Globus pallidus (tissue), 1 donor: ENCODE results near the gene RASAL3.
"Not testable (repeated sequence)": the region's sequence is repeated elsewhere in the genome, so short reads cannot be mapped to it uniquely, and the experiment has no call there.

ENCODE experiments used
- DNase-seq: peaks from one replicate; pipeline ENCODE4 v3.0.0-alpha.2; 2015; ENCODE audit warnings: low spot score

RASAL3 gene

DNA sequence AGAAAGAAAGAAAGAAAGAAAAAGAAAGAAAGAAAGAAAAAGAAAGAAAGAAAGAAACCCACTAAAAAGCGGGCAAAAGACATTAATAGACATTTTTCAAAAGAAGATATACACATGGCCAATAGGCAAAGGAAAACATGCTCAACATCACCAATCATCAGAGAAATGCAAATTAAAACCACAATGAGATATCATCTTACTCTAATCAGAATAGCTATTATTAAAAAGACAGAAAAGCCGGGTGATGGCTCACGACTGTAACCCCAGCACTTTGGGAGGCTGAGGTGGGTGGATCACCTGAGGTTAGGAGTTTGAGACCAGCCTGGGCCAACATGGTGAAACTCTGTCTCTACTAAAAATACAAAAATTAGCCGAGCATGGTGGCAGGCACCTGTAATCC lies 9.5 kb upstream of the RASAL3 start:
- DNase-seq = not testable (repeated sequence)

DNA sequence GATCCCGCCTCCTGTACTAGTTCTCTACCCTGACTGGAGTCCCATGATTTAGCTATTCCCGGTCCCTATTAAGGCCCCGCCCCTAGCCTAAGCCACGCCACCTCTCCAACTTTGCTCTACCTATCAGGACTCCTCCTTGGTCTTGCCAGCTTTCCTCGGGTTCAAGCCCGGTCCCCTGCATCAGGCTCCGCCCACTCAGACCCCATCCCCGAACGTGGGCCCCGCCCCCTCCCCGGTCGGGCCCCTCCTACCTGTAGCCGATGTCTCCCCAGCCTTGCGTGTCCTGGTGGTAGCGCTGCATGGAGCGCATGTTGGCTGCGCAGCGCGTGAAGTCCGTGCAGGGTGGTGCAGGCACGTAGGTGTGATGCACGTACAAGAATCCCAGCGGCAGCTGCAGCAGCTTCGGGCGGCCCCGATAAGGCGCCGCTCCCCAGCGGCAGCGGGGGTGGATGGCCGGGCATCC lies 7.3 kb upstream of the RASAL3 start:
- no peak for DNase-seq

DNA sequence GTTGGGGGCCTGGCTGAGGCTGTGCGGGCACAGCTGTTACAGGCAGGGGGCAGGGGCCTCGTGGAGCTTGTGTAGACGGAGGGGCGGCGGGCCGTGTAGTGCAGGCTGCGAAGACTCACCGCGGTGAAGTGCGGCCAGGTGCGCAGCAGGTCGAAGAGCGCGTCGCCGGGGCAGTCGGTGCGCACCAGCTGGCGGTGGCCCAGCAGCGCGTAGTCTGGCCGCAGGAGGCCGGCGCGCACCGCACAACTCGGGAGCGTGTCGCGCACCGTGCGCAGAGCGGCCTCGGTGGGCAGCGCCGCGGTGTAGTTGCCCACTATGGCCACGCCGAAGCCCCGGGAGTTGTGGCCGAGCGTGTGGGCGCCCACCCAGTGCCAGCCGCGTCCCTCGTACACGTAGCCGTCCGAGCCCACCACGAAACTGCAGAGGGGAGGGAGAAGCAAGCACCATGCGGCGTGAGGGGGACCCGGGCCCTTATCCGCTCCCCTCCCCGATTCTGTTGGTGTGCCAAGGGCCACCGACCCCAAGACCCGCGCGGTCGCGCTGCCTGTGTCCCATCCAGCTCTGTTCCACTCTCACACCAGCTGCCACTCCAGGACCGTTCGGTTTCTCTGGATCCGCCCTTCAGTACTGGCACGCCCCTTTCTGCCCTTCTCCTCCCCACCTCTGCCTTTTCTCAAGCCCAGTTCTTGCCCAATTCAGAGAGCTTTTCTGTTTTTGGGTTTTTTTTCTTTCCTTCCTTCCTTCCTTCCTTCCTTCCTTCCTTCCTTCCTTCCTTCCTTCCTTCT lies 5.4 kb upstream of the RASAL3 start:
- no peak for DNase-seq

DNA sequence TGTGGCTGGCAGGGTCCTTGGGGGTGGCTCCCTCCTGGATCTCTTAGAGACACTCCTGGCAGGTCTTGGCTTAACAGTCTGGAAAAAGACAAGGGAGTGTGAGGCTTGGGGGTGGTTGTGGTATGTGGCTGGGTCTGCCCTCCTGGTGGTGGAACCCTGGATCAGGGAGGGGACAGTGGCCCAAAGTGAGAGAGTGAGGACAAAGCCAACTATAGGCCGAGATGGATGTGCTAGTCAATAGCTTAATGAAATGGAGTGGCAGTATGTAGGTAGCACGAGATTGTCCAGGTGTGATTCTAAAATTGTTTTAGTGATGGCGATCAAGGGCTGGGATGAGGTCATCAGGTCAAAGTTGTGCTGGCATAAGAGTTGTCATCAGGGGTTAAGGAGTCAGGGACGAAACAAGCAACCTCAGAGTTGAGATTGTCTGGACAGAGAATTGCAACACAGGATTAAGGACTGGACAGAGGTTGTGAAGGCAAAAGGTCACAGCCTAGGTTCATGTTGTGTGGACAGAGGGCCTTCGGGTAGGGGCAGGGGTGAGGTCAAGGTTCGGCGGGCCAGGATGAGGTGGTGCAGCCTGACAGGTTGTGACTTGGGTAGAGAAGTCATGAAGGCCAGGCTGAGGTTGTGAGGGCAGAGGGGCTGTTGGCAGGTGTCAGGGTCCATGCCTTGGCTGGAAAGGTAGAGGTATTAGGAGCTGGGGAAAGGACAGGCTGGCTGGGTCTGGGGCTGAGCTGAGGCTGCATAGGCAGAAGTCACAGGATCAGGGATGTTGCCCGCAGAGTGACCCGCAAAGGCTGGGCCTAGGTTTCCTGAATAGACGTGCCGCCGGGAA lies 4.5 kb upstream of the RASAL3 start:
- no peak for DNase-seq

DNA sequence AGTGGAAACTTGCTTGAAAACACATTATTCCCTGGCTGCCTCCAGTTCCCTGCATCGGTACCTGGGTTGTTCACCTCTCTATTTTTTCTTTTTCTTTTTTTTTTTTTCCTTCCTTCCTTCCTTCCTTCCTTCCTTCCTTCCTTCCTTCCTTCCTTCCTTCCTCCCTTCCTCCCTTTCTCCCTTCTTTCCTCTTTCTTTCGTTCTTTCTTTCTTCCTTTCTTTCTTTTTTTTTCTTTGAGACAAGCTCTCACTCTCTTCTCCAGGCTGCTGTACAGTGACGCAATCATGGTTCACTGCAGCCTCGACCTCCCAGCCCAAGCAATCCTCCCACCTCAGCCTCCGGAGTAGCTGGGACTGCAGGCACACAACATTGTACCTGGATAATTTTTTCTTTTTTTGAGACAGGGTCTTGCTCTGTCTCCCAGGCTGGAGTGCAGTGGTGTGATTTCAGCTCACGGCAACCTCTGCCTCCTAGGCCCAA lies 3.4 kb upstream of the RASAL3 start:
- DNase-seq = no peak

DNA sequence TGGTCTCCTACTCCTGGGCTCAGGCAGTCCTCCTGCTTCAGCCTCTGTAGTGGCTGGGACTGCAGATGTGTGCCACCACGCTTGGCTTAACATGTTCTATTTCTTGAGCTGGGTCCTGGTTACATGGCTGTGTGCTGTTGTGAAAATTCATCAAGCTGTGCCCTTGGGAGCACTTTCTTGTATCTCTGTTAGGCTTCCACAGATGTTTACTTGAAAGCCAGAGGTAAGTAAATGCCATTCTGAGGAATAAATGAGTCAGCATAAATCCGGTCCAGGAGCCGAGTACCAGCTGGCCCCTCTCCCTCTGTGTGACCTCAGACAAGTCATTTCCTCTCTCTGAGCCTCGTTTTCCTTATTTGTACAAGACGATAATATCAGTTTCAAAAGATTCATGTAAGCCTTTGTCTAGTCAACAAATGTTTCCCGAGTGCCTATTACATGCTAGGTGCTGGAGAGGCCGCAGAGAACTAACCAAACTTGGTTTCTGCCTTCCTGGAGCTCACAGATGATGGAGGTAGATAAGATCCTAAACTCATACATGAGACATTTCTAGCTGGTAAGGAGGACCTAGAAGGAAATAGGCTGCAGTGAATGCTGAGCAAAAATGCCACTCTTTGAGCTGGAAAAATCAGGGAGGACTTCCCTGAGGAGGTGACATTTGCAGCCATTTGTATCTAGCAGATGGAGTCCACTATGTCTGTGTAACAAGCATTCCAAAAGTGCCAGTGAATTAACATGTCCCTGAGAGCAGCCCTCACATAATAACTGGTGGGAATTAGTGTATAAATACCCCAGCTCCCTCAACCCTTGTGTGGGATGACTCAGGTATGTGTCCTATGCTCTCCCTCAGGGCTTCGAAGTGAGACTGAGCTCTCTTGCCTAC lies 2.7 kb upstream of the RASAL3 start:
- no peak for DNase-seq

DNA sequence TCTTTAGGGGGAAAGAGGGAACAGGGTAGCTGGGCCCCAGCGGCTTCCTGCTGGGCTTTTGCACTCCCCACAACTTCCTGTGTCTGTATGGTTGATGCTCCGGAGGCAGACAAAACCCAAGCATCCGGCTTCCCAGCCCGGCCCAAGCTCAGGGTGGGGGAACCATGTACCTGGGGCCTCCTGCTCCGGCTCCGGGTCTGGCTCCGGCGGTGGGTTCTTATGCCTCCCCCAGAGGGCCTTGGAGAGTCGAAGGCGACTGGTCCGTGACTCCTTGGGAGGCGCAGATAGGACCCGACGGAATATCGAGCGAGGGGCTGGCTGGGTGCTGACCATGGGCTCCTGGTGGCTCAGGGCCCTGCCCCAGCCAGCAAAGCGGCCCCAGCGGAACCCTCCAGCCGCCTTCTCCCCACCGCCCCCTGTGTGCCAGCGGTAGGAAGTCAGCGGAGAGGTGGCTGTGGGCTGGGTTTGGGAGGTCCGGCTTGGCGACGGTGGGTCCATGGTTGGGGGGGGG lies 428 bp downstream of the RASAL3 start:
- peak; percentile 17 for DNase-seq

DNA sequence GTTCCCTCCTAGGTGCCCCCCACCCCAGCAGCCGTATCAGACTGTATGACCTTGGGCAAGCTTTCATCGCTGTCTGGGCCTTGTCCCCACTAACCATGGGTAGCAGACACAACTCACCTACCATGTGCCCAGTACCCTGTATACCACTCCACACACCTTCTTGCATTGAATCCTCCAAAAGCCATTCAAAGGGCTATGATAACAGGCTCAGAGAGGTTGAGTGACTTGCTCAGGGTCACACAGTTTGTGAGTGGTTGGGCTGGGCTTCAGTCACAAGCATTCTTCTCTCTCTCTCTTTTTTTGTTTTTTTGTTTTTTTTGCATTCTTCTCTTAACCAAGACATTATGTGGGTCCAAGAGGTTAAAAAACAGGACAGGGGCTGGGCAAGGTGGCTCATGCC lies 2.6 kb downstream of the RASAL3 start:
- no peak for DNase-seq

DNA sequence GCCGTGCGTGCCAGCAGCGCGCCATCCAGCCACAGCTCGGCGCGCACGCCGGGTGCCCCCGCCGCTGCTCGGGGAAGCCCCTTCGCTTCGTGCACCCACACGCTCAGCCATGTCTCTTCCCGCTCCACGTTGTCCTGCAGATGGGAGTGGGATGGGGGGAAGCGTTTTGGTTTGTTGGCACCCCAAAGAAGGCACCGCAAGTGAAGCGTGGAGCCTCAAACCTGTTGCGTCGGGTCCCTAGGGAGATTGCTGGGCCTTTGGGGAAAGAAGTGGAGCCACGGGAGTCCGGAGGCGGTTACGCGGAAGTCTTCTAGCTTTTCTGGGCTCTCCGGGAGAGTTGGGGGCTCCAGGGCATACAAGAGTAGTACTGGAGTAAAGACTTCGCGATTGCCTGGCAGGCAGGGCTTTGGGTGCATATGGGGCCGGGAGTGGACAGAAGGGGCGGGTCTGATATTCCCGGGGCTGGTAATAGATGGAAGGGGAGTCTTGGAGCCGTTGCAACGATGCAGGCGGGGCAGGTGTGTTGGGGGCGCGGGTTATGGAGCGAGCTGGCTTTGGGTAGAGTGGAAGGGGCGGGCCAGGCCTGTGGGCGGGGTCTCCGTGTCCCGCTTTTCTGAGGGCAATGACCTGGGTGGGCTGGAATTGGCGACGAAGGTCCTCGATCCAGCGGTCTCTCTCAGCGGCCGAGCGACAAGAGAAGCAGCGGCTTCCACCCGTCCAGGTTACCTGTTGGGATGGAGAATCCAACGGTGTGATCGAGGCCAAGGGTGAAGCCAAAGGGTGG lies 6.5 kb downstream of the RASAL3 start:
- no peak for DNase-seq

DNA sequence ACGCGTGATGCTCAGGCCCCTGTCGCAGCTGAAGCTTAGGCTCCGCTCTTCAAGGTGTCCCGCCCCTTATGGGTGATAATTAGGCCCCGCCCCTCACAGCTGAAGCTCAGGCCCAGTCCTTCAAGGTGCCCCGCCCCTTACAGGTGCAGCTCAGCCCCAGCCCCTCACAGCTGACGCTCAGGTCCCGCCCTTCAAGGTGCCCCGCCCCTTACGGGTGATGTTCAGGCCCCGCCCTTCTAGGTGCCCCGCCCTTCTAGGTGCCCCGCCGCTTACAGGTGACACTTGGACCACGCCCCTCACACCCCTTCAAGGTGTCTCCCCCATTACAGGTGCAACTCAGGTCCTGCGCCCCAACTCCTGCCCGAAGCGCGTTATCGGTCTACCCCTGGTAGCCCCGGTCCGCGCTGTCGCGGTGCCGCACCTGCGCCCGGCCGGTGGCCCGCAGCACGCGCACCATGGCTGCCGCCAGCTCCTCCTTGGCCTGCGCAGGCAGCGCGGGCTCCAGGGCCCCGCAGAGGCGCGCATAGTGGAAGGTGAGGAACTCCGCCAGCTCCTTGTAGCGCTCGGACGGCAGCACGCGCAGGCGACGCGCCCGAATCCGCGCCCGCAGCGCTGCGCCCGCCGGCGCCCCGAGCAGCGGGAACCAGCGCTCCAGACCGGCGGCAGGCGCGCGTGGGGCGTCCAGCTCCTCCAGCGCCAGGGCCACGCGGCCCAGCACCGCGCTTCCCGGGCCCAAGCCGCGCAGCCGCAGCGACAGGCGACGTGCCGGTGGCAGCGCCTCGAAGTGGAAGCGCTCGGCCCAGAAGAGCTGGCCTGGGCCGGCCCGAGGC lies 7.3 kb downstream of the RASAL3 start:
- DNase-seq = no peak

DNA sequence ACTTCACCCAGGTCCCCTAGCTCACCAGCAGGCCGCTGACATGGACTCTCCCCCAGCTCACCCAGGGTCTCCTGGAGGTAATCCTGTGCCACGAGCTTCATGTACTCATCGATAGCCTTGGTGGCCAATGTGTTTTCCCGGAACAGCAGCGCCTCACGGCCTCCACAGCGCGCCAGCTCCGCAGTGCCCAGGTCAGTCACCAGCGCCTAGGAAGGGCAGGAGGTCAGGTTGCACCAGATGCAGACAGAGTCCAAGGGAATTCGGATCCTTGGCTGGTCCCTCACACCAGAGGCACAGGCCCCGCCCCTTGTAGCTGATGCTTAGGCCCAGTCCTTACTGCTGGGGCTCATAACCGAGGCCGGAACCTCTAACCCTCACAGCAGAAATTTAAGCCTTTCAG lies 7.9 kb downstream of the RASAL3 start:
- DNase-seq = no peak

DNA sequence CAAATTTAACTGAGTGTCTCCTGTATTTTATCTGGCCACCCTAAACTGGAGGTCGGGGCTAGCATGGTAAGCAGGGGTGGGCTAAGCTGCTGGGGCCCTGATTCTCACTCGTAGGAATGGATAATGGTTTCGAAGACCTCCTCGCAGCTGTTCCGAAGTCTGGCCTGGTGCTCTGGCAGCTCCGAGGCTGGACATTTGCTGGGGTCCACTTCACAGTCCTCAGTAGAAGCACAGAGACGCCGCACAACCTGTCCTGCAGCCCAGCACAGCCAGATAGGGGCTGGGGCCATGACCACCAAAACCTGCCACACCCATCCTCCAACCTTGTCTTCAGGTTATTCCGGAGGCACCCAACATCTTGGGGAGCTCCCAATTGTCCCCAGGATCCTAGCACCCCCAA lies 8.3 kb downstream of the RASAL3 start:
- no peak for DNase-seq

DNA sequence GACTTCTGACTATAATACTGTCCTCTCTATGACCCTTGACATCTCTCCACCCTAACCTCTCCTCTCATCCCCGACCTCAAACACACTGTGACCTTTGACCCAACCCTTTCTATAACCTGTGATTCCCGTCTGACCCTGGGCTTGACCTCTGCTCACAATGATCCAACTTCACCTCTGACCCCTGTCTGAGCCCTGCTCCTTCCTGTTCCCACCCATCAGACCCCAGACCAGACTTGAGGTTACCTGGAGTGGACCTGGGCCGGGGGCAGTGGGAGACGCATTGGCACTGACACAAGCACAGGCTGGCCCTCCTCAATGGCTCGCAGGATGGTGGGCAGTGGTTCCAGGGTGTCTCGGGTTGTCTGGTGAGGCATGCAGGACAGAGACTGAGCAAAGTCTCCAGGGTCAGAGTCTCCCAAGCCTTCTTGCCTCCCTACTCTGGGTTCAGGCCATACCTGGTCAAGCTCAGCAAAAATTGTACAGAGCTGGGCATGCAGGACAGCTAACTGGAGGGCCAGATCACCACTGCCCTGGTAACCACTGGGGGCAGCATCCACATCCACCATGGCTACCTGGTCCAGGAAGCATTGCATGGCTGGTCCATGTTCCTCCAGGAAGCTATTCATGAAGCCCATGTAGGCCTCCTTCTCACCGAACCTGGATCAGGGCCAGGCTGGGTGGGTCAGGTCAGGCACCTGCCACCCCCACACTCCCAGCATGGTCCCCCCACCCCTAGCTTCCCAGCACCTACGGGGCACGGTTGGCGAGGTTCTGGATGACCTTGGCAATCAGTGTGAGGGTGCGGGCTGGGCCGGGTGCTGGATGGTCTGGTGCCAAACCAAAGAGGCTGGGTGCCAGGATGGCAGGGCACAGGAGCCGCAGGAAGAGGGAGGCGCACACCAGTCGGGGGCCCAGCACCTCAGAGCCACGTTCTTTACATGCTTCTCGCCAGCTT lies 10.2 kb downstream of the RASAL3 start:
- DNase-seq = no peak

DNA sequence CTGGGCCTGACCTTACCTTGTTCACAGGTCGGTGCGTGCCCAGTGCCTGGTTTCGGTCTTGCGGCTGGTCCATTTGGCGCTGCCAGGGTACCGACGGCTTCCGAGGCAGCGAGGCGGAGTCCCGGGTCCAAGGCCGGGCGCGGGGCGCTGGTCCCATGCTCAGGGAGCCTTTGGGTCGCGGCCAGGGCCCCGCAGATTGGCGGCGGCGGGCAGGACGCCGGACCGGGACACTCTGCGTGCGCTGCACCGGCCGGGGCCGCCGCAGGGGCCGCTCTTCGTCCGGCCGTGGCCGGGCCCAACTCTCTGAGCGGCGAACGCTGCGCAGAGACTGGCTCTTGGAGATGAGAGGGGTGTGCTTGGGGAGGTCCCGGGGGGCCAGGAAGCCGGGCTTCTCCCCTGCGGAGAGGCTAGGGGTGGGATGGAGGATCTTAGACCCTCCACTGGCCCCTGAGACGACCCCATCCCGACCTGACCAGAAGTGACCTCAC lies 11.2 kb downstream of the RASAL3 start:
- no peak for DNase-seq

DNA sequence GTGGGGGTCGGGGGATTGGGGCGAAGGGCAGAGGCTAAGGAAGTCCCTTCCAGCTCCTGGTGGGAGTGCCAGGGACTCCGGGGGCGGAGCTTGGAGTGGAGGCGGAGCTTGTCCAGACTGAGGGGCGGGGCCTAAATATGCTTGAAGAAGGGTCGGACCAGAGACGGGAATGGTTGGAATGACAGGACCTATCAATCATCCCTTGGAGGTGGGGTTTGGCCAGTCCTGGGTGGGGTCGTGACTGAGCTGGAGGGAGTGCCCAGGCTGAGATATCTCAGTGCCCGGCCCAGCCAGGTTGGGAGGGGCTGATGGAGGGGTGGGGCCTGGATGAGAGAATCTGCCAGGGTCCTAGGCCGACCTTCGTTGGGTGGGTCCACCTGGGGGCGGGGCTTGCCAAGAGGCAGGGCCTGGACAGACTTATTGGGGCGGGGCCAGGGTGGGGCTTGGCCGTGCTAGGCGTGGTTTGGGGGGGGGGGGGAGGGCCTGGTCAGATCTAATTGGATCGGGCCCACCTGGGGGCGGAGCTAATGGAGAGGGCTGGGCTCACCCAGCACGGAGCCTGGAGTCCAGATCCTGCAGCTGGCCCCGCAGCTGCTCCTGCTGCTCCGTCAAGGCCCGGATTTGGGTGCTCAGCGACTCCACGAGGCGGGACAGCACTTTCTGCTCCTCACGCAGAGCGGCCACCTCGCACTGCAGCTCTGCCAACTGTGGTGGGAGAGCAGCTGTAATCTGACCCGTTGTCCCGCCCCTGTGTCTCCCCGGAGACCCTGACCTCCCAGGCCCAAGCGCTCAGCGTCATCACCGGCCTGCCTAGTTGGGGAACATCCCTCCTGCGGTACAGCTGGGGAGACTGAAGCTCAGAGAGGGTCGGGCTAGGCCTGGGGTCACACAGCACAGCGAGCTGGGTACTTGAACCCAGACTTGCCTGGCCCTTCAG lies 12.0 kb downstream of the RASAL3 start:
- peak; percentile 31 for DNase-seq

DNA sequence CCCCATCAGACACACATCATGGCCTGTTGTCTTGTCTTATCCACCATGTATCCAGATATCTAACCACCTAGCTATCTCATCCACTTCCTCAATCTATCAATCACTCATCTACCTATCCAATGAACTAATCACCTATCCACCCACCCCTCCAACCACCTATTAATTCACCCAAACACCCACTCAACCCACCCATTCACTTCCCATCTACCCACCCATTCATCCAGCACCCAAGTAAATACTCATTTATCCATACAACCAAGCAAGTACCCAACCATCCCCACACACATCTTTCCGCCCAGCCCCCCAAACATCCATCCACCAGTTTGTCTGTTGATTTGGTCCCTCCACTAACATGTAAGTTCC lies 13.8 kb downstream of the RASAL3 start:
- DNase-seq = no peak

DNA sequence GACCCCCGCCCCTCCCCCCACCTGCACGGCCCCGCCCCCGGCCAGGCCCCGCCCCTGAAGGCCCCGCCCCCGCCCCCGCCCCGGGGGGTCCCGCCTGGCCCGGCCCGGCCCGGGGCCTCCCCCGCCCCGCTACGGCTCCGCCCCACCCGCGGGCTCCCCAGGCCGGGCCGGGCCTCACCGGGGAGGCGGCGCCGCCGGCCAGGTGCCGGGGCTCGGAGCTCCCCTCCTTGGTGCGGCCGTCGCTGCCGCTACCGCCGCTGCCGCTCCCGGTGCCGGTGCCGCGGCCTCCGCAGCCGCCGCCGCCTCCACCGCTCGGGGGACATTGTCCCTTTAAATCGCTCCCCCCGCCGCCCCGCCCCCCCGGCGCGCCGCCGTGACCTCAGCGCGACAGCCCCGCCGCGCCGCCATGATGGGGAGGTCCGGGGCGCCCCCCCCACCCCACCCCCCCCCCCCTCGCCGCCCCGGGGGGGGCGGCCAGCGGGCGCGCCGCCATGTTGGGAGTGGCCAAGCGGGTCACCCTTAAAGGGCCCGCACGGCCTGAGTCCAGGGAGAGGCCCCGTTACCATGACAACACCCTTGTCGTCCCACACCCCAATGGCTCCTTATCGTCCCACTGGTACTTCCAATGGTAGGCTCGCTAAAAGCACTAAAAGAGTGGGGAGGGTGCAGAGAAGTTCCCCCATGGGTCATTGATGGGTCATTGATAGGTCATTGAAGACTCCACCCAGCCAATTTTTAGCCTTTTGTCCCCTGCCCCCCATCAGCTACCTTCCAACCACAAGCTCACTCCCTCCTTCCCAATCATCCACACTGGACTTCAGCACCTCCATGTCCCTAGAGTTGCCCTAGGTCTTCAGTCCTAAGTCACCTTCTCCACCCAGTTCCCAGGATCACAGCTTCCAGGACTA lies 14.5 kb downstream of the RASAL3 start, which contains the start of gene WIZ:
TSS of gene WIZ (minus strand) at position 337 of the 908 bp plus-strand sequence. CDS start 1,649 bp downstream, outside the sequence.
- peak; percentile 58 for DNase-seq
